IPS DF 4.7 (cell line): ENCODE measurements around the gene SEM1.
"Not testable (repeated sequence)": the region's sequence is repeated elsewhere in the genome, so short reads cannot be mapped to it uniquely, and the experiment has no call there.

ENCODE experiments used
- DNase-seq: peaks from one replicate; pipeline ENCODE4 v3.0.0-alpha.2; 2013; ENCODE audit warnings: low spot score; ENCODE audit errors: extremely low read depth

The SEM1 gene

DNA sequence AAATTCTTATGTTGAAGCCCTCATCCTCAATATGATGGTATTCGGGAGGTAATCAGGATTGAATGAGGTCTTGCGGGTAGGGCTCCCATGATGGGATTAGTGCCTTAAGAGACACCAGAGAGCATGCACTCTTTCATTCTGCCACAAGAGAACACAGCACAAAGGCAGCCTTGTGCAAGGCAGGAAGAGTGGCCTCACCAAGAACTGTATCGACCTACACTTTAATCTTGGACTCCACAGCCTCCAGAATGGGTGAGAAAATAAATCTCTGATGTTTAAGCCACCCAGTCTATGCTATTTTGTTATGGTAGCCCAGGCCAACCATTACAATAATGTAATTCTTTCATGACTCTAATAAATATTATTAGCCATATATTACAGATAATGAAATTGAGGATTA, 8.4 kb downstream of the SEM1 start:
- no peak for DNase-seq

DNA sequence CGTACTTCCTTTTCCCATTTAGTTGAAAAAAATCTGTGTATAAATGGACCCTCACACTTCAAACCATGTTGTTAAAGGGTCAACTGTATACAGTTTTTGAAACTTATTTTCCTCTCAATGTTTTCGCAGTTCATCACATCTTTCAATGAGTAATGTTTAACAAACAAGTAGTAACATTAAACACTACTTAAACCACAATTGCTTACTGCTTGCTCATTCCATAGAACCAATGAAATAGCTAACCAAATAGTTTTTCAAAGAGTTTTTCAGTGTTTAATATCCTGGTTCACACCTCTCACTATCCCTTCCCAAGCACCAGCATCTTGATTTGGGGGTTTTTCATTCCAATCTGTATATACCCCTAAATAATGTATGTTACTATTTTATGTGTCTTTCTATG, 9.1 kb downstream of the SEM1 start:
- no peak for DNase-seq

DNA sequence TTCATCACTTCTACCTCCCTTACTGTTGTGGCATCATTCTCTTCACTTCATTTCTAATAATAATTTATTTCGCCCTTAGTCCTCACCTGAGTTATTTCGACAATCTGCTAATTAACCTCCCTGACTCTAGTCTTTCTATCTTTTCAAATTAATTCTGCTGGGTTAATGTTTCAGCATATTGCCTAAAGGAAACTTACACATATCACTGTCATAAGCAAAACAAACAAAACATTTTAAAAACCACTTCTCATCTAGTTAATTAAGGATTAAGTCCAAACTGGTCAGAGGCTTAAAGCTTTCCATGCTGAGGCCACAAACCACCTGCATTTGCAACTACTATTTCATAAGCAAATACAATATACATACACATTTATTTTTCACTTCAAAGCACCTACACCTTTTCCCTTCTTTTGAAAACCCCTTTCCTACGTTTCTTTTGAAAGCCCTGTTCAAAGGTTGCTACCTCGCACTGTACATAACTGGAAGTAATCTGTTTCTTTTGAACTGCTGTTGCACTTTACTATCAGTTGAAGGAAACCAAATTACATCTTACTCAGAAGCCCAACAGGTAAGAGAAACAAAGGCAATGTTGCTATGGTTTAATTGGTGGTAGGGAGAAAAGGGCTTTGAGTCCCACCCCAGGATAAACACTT, 10.3 kb downstream of the SEM1 start:
- no peak for DNase-seq

DNA sequence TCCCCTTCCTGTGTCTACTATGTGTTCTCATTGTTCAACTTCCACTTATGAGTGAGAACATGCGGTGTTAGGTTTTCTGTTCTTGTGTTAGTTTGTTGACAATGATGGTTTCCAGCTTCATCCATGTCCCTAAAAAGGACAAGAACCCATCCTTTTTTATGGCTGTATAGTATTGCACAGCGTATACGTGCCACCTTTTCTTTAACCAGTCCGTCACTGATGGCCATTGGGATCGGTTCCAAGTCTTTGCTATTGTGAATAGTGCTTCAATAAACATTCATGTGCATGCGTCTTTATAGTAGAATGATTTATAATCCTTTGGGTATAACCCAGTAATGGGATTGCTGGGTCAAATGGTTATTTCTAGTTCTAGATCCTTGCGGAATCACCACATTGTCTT, 11.2 kb downstream of the SEM1 start:
- DNase-seq = not testable (repeated sequence)

DNA sequence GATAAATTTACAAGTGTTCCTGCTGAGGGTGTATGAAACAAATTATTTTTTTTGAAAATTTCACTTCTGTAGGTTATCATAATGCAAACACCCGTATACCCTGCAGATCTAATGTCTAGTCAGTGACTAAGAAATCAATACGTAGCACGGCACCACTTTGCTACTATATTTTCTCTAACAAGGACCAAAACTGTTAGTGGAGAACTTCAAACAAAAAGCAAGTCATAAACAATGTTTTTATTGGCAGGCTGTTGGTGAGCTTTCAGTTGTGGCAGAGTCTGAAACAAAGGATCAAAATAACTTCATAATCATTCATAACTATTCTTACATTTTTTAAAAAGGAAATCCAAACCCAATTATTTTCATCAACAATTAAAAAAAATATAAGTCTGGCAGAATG, 11.8 kb downstream of the SEM1 start:
- DNase-seq = no peak

DNA sequence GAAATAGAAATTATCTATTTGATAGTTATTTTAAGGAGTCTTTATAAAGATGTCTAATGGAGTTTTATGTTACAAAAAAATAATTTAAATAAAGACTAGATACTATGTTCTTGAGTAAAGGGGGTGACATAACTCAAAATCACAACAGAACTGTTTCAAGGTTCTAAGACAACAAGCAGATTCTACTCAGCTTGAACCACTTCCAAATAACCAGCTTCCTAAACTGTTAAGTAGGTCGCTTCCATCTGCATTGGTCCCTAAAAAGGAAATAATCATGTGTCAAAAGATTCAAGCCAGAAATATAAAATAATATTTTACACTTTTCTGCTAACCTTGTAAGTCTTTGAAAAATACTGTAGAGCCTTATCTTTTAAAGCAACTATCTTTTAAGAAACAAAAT, 14.1 kb downstream of the SEM1 start:
- DNase-seq = no peak

DNA sequence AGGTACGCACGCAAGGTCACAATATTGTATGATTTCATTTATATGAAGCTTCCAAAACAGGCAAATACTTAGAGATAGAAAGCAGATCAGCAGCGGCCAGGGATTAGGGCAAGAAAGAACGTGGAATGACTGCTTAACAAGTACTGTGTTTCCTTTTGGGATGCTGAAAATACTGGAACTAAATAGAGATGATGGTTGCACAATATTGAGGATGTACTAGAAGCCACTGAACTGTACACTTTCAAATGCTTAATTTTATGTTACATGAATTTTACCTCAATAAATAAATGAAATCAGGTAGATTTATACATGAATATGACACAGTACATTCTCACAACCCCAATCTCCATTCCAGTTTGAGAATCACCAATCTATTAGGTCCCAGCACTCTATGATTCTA, 15.6 kb downstream of the SEM1 start:
- no peak for DNase-seq

DNA sequence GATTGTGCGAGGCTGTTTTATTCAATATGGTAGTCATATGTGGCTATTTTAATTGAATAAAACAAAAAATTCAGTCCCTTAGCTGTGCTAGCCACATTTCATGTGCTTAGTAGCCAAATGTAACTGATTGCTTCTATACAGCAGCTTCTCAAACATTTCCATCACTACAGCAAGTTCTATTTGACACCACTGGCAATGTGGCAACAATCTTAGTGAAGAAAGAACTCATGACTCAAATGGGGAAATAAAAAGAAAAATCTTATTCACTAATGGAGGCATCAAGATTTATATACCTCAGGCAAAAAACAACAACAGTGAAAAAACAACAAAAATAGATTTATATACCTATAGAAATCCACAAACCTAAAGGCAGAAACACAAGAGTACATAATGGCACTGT, 17.9 kb downstream of the SEM1 start:
- DNase-seq = no peak

DNA sequence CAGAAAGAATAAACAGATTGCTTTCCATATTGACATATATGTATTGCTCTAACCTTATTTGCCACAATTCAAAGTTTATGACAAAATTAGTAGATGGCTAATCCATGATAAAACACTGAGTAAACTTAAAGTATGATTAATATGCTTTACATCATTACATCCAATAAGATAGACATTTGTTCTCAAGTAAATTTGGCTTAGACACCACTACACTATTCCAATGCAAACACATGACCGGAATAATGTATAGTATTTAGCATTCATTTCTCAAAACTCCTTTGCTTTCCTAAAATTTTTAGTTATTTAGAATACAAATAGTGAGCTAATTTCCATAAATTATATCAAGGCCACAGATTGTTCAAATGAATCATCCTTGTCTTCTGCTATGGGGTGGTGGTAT, 20.2 kb downstream of the SEM1 start:
- no peak for DNase-seq

DNA sequence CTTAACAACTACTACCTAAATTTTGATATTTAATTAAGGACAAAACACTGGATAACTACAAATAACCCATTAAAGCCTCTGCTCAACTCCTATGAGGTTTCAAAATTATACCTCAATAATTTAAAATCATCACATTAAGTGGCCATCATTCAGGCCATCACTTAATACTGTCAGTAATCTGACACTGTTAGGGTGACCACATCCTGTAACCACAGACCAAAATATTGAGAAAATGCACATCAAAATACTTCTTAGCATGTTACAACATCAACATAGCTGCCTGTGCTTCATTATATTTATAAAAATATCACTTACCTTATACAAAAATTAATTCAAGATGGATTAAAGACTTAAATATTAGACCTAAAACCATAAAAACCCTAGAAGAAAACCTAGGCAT, 23.3 kb downstream of the SEM1 start:
- DNase-seq = no peak

DNA sequence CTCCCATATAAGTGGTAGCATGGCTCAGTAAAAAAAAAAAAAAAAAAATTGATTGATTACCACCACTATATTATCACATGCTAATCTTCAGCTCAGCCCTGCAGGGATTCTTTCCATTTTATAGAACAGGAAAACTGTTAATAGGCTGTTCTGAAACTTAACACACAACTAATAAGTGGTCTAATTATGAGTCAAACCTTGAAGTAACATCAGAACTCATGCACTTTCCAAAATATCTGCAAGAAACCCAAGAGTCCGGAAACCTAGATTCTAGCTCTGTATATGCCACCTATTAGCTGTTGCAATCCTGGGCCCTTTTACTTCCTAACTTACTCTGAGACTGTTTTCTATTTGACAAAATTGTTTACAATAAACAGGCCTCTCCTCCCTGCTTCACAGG, 23.9 kb downstream of the SEM1 start:
- DNase-seq = no peak

DNA sequence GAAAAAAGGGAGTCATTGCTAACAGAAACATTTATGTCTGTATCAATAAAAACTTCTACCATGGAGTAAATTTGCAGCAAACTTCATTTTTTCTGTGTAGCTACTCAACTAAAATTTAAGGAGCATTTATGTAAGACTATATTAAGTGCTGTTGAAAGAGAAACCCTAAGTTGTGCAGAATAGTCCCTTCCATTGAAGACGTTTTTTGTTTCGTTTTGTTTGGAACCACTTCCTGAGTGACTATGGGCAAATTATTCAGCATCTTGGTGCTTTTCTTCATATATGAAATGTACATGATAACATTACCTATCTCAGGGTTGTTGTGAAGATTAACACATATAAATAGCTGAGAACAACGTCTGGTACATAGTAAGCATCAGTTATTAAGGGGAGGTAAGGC, 24.3 kb downstream of the SEM1 start:
- no peak for DNase-seq

DNA sequence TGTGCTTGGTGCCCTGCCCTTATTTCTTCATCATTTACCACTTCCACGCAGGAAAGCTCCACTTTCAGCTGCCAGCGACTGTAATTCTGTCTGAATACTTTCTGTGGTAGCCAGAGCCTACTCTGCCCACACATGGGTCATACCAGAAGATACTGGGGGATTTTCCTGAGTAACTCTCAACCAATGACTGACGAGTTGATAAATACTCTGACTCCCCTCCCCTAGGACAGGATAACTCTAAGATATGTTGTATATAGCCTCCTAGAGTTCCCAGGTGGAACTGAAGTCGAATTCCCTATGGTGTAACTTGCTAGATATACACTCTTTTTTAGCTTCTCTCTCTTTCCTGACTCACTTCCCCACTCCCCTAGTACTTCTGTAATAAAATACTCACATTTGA, 29.8 kb downstream of the SEM1 start:
- DNase-seq = no peak

DNA sequence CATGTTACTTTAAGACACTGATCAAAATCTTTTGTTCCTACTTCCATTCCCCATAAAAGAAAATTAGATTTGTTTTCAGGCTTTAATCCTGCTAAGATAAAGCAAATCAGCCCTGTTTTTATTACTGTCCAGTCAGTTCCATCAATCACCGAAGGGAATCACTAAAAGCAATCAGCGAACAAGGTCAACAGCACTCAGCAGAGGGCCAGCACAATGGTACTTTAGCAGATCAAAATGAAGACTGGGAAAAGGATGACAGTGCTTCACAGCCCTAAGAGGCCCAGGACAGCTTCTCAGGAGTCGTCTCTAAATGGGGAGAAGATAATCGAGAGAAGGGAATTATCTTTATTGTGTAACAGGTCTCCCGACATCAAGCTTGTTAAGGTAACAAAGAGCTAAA, 32.7 kb downstream of the SEM1 start:
- DNase-seq = no peak

DNA sequence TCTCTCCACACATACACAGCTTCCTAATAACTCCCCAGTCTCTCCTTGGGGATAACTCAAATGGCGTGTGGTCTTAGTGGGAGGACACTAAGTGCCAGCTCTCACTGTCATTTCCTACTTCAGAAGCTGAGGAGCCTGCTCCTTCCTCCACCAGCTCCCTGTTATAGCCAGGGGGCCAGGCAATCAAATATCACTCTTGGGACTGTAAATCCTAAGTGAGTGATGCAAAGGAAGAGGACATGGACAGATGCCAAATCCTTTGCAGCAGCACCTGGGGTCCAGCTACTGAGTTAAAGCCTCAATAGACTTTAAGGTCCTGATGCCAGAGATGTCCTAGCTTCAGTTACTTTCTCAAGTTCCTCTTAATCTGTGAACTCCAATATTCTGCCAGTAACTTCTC, 34.1 kb downstream of the SEM1 start:
- DNase-seq = no peak

DNA sequence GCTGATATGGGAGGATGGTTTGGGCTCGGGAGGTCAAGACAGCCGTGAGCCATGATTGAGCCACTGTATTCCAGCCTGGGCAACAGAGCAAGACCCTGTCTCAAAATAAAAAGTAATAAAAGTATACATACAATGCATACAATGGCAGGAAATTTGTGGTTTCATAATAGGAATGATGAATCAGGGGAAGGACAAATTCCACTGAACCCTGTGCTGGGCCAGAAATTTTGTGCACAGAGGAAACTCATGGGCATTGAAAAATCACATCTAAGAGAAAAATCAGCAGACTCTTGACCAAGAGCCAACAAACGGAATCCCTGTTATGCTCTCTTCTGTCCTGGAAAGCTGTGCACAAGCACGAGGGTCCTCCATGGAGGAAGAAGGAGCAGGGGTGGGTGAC, 35.1 kb downstream of the SEM1 start:
- no peak for DNase-seq

DNA sequence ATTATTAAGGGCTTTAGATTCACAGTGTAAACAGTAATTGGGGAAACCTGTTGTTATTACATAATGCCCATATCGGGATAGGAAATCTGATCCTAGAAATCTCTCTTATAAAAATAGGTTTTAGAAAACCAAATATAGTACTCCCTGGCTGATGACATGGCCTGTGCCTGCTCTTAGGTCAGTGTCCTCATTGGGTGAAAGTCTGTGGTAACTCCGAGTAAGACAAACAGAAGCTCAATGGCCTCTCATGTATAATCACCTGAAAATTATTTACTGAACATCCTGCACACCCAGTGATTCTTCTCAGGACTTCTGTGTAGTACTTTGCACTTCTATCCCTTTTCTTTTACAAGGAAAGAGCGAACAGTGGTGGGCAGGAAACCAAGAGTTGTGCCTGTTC, 37.8 kb downstream of the SEM1 start:
- no peak for DNase-seq

DNA sequence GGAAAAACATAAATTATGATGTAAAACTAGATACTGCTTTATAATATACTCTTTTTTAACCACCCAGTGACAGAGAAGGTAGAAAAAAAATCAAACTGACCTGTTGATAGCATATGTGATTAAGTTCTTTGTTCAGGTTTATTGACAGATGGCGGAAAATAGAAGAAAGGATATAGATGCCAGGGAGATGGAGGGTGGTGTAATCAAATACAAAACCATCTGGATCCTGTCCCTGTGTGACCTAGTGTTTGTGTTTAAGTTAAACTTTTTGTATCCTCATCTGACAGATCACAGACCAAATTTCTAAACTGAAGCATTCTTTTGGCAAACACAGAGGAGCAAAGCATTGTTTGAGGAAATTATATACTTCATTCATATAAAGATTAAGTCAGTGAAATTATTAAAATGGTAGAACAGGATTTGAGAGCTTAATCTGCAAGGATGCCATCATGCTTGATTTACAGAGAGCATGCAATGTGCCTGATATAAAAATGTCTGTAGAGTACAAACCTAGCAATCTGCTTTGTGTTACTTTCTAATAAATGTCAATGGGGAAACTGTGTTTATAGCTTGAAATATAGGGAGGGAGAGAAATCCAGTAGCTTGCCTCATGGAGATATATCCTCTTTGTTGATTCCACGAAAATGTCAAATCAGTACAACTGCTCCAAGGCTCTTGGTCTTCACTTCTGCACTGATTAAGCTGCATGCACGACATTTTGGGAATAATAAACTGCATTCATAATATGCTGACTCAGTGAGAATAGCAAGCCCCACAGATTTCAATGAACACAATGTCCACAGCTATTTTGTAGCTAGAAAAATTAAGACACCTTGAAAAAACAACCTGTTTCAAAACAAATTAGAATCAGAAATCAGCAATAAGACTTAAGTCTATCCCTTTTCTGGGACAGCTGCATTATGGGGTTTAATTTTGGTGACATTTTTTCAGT, 39.0 kb downstream of the SEM1 start:
- DNase-seq = no peak

DNA sequence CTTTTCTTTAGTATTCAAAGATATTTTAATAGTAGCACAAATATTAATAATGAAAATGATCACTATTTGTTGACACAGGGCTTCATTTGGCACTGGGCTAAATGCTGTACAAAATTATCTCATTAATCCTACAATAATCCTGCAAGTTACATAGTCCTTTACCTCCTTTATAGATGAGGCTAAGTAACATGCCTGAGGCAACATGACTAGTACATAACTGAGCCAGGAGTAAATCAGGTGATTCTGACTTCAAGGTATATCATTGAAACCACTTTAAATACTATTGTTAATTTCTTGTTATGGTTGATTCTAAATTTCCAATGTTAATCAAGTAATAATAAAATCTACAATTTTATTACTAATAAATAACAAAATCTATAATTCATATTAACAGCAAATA, 39.8 kb downstream of the SEM1 start:
- DNase-seq = no peak

DNA sequence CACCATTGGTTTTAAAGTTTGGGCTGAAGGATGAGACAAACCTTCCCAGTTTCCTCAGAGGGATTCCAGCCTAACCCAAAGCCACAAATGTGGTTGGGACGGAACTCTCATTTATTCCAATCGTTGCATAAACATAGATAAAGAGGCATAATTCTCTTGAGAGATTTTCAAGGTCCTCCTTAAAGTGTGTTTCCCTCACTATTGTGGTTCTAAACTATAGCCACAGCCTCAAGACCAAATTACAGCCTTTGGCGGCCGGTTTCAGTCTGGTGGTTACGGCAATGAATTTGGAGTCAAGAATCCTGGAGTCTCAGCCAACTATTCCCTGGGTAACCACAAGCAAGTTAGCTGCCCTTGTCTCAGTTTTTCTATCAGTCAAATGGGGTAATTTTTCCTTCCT, 42.6 kb downstream of the SEM1 start:
- no peak for DNase-seq

DNA sequence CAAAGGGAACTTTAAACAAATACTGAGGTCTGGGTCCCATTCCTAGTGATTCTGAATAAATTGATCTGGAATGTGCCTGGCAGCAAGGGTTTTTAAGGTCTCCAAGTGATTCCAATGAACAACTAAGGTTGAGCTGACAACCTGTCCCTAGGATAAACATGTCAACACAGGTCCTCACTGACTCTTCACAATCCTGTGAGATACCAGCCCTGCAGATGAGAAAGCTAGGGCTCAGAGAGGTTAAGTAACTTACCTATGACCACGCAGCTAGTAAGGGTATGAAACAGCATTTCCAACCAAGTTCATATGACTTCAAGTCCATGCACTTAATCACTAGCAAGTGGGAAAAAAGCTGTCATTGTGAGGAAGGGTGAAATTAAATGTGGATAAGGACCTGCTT, 44.0 kb downstream of the SEM1 start:
- DNase-seq = no peak

DNA sequence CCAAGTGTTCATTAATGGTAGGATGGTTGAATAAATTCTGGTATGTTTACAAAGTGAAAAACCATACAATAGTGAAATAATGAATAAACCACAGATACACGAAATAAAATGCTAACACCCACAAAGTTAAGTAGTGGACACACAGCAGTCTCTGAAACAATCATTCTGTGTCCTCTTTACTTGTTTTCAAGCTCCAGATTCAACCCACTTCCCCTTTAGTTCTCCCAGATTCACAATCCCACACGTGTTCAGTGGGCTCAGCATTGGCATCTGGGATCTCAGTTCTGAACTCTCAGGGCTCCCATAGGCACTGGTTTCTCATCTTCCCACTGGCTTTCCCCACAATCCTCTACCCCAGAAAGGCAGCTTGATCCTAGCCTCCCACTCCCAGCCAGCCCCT, 44.9 kb downstream of the SEM1 start:
- no peak for DNase-seq

DNA sequence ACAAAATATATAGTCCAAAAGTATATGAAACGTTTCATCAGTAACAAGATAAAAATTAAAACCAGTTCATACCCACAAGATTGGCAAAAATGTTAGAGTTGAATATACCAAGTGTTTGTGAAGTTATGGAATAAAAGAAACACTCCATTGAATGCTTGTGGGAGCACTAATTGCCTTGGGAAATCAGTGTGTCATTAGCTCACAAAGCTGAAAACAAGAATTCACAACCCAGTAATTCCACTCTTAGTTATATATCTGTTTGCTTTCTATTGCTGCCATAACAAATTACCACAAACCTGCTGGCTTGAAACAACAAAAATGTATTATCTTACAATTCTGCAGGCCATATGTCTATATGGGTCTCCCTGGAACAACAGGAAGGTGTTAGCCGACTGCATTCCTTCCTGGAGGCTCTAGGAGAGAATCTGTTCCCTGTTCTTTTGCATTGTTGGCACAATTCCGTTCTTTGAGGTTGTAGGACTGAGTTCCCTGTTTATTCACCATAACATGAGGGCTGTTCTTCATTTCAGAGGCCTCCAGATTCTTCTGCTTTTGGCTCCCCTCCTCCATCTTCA, 45.7 kb downstream of the SEM1 start:
- DNase-seq = no peak
